Gastroesophageal sphincter (tissue), 3 donors: ENCODE results near the gene TMC1.

Source experiments
- EP300 ChIP-seq: sonication (generic); formaldehyde crosslinking; IDR thresholded peaks from one replicate; pipeline ENCODE4 v1.6.1; 2017; ENCODE audit warnings: antibody characterized with exemption, mild to moderate bottlenecking
- POLR2A ChIP-seq, 2 donors: fragments of 450-650 bp; IDR thresholded peaks; one replicate each; pipeline ENCODE4 v1.6.1; 2017; ENCODE audit warnings: antibody characterized with exemption in 2 of 2, mild to moderate bottlenecking in 2 of 2, moderate library complexity in 1 of 2
- POLR2AphosphoS5 ChIP-seq: sonication (generic); formaldehyde crosslinking; IDR thresholded peaks from one replicate; pipeline ENCODE4 v1.6.1; 2017; ENCODE audit warnings: antibody characterized with exemption
- TF ChIP-seq, protein P1 (sequence below), 4 experiments: fragments of 200-600 bp in 2 of 4; fragments of 450-650 bp in 2 of 4; sonication (generic) in 1 of 4; IDR thresholded peaks; one replicate each; pipeline ENCODE4 v1.5.1; 2017 to 2019; ENCODE audit warnings: antibody characterized with exemption in 4 of 4, mild to moderate bottlenecking in 2 of 4, moderate library complexity in 2 of 4

- TF ChIP-seq EP300: no peak
- peak; percentile 65 for TF ChIP-seq POLR2AphosphoS5
- TF ChIP-seq, protein P1, sequence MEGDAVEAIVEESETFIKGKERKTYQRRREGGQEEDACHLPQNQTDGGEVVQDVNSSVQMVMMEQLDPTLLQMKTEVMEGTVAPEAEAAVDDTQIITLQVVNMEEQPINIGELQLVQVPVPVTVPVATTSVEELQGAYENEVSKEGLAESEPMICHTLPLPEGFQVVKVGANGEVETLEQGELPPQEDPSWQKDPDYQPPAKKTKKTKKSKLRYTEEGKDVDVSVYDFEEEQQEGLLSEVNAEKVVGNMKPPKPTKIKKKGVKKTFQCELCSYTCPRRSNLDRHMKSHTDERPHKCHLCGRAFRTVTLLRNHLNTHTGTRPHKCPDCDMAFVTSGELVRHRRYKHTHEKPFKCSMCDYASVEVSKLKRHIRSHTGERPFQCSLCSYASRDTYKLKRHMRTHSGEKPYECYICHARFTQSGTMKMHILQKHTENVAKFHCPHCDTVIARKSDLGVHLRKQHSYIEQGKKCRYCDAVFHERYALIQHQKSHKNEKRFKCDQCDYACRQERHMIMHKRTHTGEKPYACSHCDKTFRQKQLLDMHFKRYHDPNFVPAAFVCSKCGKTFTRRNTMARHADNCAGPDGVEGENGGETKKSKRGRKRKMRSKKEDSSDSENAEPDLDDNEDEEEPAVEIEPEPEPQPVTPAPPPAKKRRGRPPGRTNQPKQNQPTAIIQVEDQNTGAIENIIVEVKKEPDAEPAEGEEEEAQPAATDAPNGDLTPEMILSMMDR (IDR thresholded peaks at IDR 0.05): no peak
- TF ChIP-seq POLR2A (IDR thresholded peaks at IDR 0.05): no peak
Measured at GRCh38 chr9:72586388-72587130, 65.2 kb downstream of the TMC1 start.
